Hepatocyte (in vitro differentiated cells): ENCODE results near the gene CC2D1B. TPM values are rescaled to one million over a fixed set of nuclear protein-coding genes. Genes with fewer than 3 reads are reported as not detected.

Experiments used
- DNase-seq: peaks from one replicate; pipeline ENCODE4 v3.0.0-alpha.2; 2016; ENCODE audit warnings: low spot score
- H2AFZ ChIP-seq: fragments of 200-600 bp; sonication (generic); 2 replicates; pipeline ENCODE4 v1.6.0; 2016; ENCODE audit warnings: antibody characterized with exemption, mild to moderate bottlenecking
- H3K27ac ChIP-seq: fragments of 200-600 bp; sonication (generic); 2 replicates; pipeline ENCODE4 v1.5.1; 2016; ENCODE audit warnings: mild to moderate bottlenecking
- H3K27me3 ChIP-seq: fragments of 200-600 bp; sonication (generic); 2 replicates; pipeline ENCODE4 v1.6.1; 2016
- H3K36me3 ChIP-seq: fragments of 200-600 bp; sonication (generic); replicated peaks from 2 replicates; pipeline ENCODE4 v1.5.1; 2016; ENCODE audit warnings: low read depth; ENCODE audit not compliant: insufficient read depth
- H3K4me1 ChIP-seq: fragments of 200-600 bp; sonication (generic); 2 replicates; pipeline ENCODE4 v1.5.1; 2016; ENCODE audit warnings: mild to moderate bottlenecking, moderate library complexity; ENCODE audit not compliant: insufficient read depth
- H3K4me2 ChIP-seq: fragments of 200-600 bp; sonication (generic); 2 replicates; pipeline ENCODE4 v1.6.0; 2016
- H3K4me3 ChIP-seq: fragments of 200-600 bp; sonication (generic); 2 replicates; pipeline ENCODE4 v1.5.1; 2016; ENCODE audit warnings: mild to moderate bottlenecking
- H3K79me2 ChIP-seq: fragments of 200-600 bp; sonication (generic); 2 replicates; pipeline ENCODE4 v1.6.0; 2017; ENCODE audit warnings: mild to moderate bottlenecking
- H3K9me2 ChIP-seq: fragments of 200-600 bp; sonication (generic); replicated peaks from 2 replicates; pipeline ENCODE4 v1.6.0; 2017; ENCODE audit warnings: mild to moderate bottlenecking; ENCODE audit not compliant: insufficient read depth
- H3K9me3 ChIP-seq: fragments of 200-600 bp; sonication (generic); 2 replicates; pipeline ENCODE4 v1.5.1; 2016; ENCODE audit warnings: low read depth, mild to moderate bottlenecking
- H4K20me1 ChIP-seq: fragments of 200-600 bp; sonication (generic); 2 replicates; pipeline ENCODE4 v1.6.0; 2016; ENCODE audit warnings: mild to moderate bottlenecking; ENCODE audit not compliant: insufficient read depth, poor library complexity, severe bottlenecking
- CTCF ChIP-seq: fragments of 200-600 bp; sonication (generic); IDR thresholded peaks from 2 replicates; pipeline ENCODE4 v1.5.1; 2016; ENCODE audit warnings: antibody characterized with exemption, mild to moderate bottlenecking; ENCODE audit not compliant: poor library complexity
- EZH2 ChIP-seq: fragments of 200-600 bp; sonication (generic); IDR thresholded peaks from 2 replicates; pipeline ENCODE4 v1.6.1; 2016; ENCODE audit warnings: antibody characterized with exemption, mild to moderate bottlenecking, borderline replicate concordance
- EZH2phosphoT487 ChIP-seq: fragments of 200-600 bp; sonication (generic); IDR thresholded peaks from one replicate; pipeline ENCODE4 v1.6.1; 2018; ENCODE audit warnings: antibody characterized with exemption, mild to moderate bottlenecking, low read depth, moderate library complexity; ENCODE audit not compliant: unreplicated experiment, severe bottlenecking
- WGBS: methylation state at CpG from one replicate; pipeline ENCODE4 v1.1.6; 2016; ENCODE audit warnings: low lambda C conversion rate; ENCODE audit errors: missing lambda C conversion rate; 5-methylcytosine and 5-hydroxymethylcytosine counted together
- polyA plus RNA-seq: library from polyadenylated mRNA; unstranded; fragments of >200 nt; fragmentation: Nextera tagmentation; extraction: Ambion mirVana; gene quantifications from 2 replicates; pipeline ENCODE4 v1.2.1, GENCODE V29; 2016
- total RNA-seq: library from RNA; depleted of rRNA; stranded (reverse); fragments of >200 nt; gene quantifications from 2 replicates; pipeline ENCODE4 v1.2.3, GENCODE V29; 2014

Gene CC2D1B
- total and polyA plus RNA-seq, 2 experiments from 2014 or later = 21.5 to 28.4 TPM

DNA sequence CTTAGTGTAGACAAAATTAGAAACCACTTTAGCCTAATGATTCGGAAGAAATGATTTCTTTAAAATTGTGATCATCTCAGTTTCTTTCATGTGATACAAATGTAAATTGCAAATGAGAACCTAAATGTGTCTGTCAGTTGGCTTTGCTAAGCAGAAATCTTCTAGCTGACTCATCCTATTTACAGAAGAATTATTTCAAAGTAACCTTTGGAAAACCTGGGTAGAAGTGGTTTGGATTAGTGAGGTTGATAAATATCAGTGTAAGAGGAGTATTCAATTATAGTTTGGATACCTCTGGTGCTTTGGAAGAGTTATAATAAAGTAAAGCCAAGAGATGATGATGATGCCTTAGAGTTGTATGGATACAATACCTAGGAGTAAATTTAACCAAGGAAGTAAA lies 37.4 kb downstream of the CC2D1B start:
- no peak overlapping the region for H2AFZ ChIP-seq
- no peak overlapping the region for H3K4me3 ChIP-seq
- no peaks in the 10 kb centered on the region for H3K36me3 ChIP-seq
- no peak for DNase-seq
- H3K27me3 ChIP-seq = no peaks in the 10 kb centered on the region
- no peak overlapping the region for H3K4me2 ChIP-seq
- no peaks in the 10 kb centered on the region for H3K79me2 ChIP-seq
- no peaks in the 10 kb centered on the region for H3K4me1 ChIP-seq
- TF ChIP-seq EZH2 (no peak), EZH2phosphoT487 (no peak), CTCF (no peak)
- 100% methylated on average over 1 of the region's 1 CpG for WGBS
- H3K9me3 ChIP-seq = no peaks in the 10 kb centered on the region
- peak overlapping the region; percentile 2 for H3K27ac ChIP-seq
- H3K9me2 ChIP-seq = no peaks in the 10 kb centered on the region
- H4K20me1 ChIP-seq = no peaks in the 10 kb centered on the region

DNA sequence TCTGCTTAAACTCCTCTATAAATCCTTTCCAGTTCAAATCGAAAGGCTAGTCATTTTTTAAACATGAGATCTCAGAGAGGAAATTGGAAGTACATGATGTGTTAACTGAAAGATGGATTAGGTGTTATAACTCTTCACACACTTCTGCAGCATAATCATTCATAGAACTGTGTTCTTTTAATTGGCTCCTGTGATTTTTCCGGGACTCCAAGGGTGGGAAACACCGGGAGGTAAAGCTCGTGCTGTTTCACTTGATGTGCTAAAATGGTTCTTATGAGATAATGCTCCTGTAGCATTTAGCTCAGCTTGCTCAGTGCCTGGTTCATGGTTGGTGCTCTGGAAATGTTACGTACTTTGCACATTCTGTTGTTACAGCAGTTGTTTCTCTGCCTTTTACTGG lies 40.2 kb downstream of the CC2D1B start:
- no peak for DNase-seq
- 73% methylated on average over 5 of the region's 5 CpGs for WGBS
- H2AFZ ChIP-seq = no peak overlapping the region
- H3K9me2 ChIP-seq = no peaks in the 10 kb centered on the region
- no peaks in the 10 kb centered on the region for H4K20me1 ChIP-seq
- H3K4me2 ChIP-seq = no peak overlapping the region
- no peak for TF ChIP-seq EZH2
- TF ChIP-seq CTCF = no peak
- TF ChIP-seq EZH2phosphoT487 = no peak
- H3K4me3 ChIP-seq = no peak overlapping the region
- no peaks in the 10 kb centered on the region for H3K27me3 ChIP-seq
- no peak overlapping the region for H3K27ac ChIP-seq
- no peaks in the 10 kb centered on the region for H3K4me1 ChIP-seq
- H3K9me3 ChIP-seq = no peaks in the 10 kb centered on the region
- H3K36me3 ChIP-seq = no peaks in the 10 kb centered on the region
- no peaks in the 10 kb centered on the region for H3K79me2 ChIP-seq

DNA sequence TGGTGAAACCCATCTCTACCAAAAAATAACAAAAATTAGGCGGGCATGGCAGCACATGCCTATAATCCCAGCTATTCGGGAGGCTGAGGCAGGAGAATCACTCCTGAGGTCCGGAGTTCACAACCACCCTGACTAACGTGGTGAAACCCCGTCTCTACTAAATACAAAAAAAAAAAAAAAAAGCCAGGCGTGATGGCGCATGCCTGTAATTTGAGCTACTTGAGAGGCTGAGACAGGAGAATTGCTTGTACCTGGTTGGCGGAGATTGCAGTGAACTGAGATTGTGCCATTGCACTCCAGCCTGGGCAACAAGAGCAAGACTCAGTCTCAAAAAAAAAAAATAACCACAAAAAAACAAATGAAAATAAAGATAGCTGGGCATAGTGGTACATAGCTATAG lies 42.3 kb downstream of the CC2D1B start:
- Histone ChIP-seq H3K9me2 (no peaks in the 10 kb centered on the region), H3K4me2 (no peak overlapping the region)

More for the DNA sequence above, 42.3 kb downstream of the CC2D1B start:
- no peaks in the 10 kb centered on the region for H3K27me3 ChIP-seq
- H3K79me2 ChIP-seq = no peaks in the 10 kb centered on the region
- TF ChIP-seq EZH2 (no peak), CTCF (no peak), EZH2phosphoT487 (no peak)
- WGBS = 93% methylated on average over 8 of the region's 8 CpGs
- H3K4me3 ChIP-seq = no peak overlapping the region
- no peaks in the 10 kb centered on the region for H3K36me3 ChIP-seq
- DNase-seq = no peak
- H2AFZ ChIP-seq = no peak overlapping the region
- no peaks in the 10 kb centered on the region for H3K9me3 ChIP-seq
- H3K27ac ChIP-seq = no peak overlapping the region
- H4K20me1 ChIP-seq = no peaks in the 10 kb centered on the region
- H3K4me1 ChIP-seq = no peaks in the 10 kb centered on the region
